ENCODE results near the gene LDLRAD4.

LDLRAD4 gene

DNA sequence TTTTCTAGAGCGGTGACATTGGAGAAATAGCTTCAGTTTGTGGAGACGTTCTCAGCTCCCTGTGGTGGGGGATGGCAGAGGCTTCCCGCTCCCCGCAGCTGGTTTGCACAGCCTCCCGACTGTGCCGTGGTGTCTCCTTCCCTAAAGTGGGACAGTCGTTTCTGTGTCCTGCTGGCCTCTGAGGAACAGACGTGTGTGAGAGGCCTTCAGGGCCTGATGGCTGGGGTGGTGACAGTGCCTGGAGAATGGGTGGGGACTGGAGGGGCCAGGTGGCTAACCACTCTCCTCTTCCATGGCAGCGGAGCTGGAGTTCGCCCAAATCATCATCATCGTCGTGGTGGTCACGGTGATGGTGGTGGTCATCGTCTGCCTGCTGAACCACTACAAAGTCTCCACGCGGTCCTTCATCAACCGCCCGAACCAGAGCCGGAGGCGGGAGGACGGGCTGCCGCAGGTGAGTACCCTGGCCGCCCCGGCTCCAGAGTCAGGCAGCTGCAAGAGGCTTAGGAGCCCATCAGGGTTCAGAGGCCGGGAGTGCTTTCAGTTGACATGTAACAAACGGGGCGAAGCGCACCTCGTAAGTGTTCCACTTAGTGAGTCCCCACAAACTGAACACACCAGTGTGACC is 402.4 kb downstream of the LDLRAD4 start:
- Mint-ChIP-seq H3K27ac (no peak overlapping the region), H3K27me3 (no peaks in the 10 kb centered on the region), H3K9me3 (no peaks in the 10 kb centered on the region), H3K36me3 (ENCODE audit: low read depth) (no peaks in the 10 kb centered on the region), H3K4me1 (ENCODE audit: low read depth) (peaks cover 28% of the 10 kb centered on the region), H3K4me3 (no peak overlapping the region)

GRCh38 chr18:13621446-13621849 is 402.9 kb downstream of the LDLRAD4 start:
- Mint-ChIP-seq H3K9me3 (no peaks in the 10 kb centered on the region), H3K27ac (no peak overlapping the region), H3K27me3 (no peaks in the 10 kb centered on the region), H3K36me3 (ENCODE audit: low read depth) (no peaks in the 10 kb centered on the region), H3K4me1 (ENCODE audit: low read depth) (peaks cover 23% of the 10 kb centered on the region), H3K4me3 (no peak overlapping the region)

DNA sequence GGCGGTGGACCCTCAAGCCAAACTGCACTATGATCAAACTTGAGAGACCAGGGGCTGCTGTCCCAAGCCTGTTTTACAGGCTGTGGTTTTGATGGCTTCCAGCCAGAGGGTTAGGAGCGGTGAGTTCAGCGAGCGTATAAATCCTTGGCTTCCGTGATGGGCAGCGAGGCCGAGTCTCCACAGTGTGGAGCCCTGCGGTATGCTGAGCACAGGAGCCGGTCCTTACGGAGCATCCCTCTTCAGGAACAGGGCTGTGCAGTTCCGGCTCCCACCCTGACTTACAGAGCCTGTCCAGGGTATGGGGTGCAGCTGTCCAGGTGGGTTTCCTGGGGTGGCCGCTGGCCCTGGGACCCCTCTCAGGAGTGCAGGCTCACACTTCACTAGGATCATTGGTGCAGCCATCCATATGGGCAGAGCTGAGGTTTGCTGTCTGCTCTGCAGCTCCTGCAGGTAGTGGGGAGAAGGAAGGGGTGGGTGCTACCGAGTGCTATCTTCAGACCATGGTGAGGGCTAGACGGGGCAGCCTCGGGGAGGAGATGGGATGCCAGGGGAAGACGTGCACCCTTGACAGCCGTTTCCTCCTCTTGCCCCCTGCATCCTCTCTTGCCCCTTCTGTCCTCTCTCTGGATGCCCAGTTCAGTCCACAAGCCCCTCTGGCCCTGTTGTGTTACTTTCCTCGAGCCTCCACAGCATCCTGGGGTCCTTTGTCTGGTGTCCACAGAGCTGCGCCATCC is 403.5 kb downstream of the LDLRAD4 start:
- Mint-ChIP-seq H3K36me3 (ENCODE audit: low read depth) (no peaks in the 10 kb centered on the region), H3K9me3 (no peaks in the 10 kb centered on the region), H3K4me1 (ENCODE audit: low read depth) (peaks cover 16% of the 10 kb centered on the region), H3K27me3 (no peaks in the 10 kb centered on the region), H3K4me3 (no peak overlapping the region), H3K27ac (no peak overlapping the region)

- H3K9me3 Mint-ChIP-seq, result no peaks in the 10 kb centered on the region
- peaks cover 10% of the 10 kb centered on the region for H3K4me1 Mint-ChIP-seq (ENCODE audit: low read depth)
- H3K36me3 Mint-ChIP-seq (ENCODE audit: low read depth), result no peaks in the 10 kb centered on the region
- H3K27me3 Mint-ChIP-seq, result no peaks in the 10 kb centered on the region
- no peak overlapping the region for H3K4me3 Mint-ChIP-seq
- no peak overlapping the region for H3K27ac Mint-ChIP-seq
These were observed 404.2 kb downstream of the LDLRAD4 start for GRCh38 chr18:13622751-13623150.

- H3K27me3 Mint-ChIP-seq, result no peaks in the 10 kb centered on the region
- H3K4me1 Mint-ChIP-seq (ENCODE audit: low read depth), result peaks cover 5% of the 10 kb centered on the region
- H3K4me3 Mint-ChIP-seq, result no peak overlapping the region
- H3K27ac Mint-ChIP-seq, result no peak overlapping the region
- no peaks in the 10 kb centered on the region for H3K9me3 Mint-ChIP-seq
- H3K36me3 Mint-ChIP-seq (ENCODE audit: low read depth), result no peaks in the 10 kb centered on the region
These were observed 404.8 kb downstream of the LDLRAD4 start for GRCh38 chr18:13623348-13623747.

DNA sequence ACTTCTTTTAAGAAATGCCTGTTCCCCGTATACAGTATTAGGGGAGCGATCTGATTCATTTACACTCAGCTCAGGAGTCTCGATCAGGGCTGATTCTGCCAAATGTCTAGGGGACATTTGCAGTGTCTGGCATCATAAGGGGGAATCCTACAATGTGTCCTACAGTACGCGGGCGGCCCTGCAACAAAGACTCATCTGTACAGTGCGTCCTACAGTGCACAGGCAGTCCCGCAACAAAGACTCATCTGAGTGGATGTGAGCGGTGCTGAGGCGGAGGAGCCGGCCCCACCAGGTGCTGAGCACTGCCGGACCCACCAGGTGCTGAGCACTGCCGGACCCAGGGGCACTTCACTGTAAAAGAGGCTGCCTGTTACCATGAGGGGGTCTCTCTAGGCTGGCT is 405.3 kb downstream of the LDLRAD4 start:
- Mint-ChIP-seq H3K27ac (no peak overlapping the region), H3K4me3 (no peak overlapping the region), H3K36me3 (ENCODE audit: low read depth) (no peaks in the 10 kb centered on the region), H3K9me3 (no peaks in the 10 kb centered on the region), H3K4me1 (ENCODE audit: low read depth) (no peaks in the 10 kb centered on the region), H3K27me3 (no peaks in the 10 kb centered on the region)

DNA sequence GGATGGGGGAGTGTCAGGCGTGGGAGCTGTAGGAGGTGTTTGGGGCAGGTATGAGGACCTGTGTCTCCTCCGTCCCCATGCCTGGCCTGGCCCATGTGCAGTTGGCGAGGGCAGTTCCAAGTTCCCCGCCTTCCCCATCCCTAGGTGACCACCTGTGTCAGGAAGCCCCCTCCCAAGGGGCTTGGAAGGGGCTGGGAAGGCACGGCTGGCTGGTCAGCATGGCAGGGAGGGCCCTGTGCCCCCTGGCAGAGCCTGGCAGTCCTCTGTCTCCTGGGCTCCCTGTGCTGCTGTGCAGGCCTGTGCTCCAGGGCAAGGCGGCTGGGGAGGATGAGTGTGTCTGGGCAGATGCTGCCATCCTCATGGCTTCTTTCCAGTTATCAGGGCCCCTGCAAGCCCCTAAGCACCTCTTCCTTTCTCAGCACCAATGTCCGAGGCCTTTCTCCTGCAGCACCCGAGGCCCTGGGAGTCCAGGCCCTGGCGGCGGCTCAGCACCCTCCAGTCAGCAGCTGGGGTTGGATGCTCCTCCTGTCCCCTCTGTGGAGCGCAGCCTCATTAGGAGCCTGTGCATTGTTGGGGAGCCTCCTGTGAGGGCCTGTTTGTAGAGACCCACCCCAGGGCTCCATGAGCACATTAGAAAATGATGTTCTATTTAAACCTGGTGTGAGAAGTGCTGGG is 406.1 kb downstream of the LDLRAD4 start:
- H3K9me3 Mint-ChIP-seq, result no peaks in the 10 kb centered on the region
- no peak overlapping the region for H3K4me3 Mint-ChIP-seq
- H3K36me3 Mint-ChIP-seq (ENCODE audit: low read depth), result no peaks in the 10 kb centered on the region
- no peaks in the 10 kb centered on the region for H3K27me3 Mint-ChIP-seq
- H3K4me1 Mint-ChIP-seq (ENCODE audit: low read depth), result peaks cover 8% of the 10 kb centered on the region
- H3K27ac Mint-ChIP-seq, result no peak overlapping the region

- Mint-ChIP-seq H3K4me3 (no peak overlapping the region), H3K9me3 (no peaks in the 10 kb centered on the region), H3K27ac (no peak overlapping the region), H3K4me1 (ENCODE audit: low read depth) (peaks cover 13% of the 10 kb centered on the region), H3K27me3 (no peaks in the 10 kb centered on the region), H3K36me3 (ENCODE audit: low read depth) (no peaks in the 10 kb centered on the region)
These were observed 406.8 kb downstream of the LDLRAD4 start for GRCh38 chr18:13625355-13625754.

- no peak overlapping the region for H3K27ac Mint-ChIP-seq
- H3K27me3 Mint-ChIP-seq, result no peaks in the 10 kb centered on the region
- no peaks in the 10 kb centered on the region for H3K36me3 Mint-ChIP-seq (ENCODE audit: low read depth)
- H3K9me3 Mint-ChIP-seq, result no peaks in the 10 kb centered on the region
- peaks cover 13% of the 10 kb centered on the region for H3K4me1 Mint-ChIP-seq (ENCODE audit: low read depth)
- H3K4me3 Mint-ChIP-seq, result no peak overlapping the region
These were observed 407.4 kb downstream of the LDLRAD4 start for GRCh38 chr18:13625843-13626543.

DNA sequence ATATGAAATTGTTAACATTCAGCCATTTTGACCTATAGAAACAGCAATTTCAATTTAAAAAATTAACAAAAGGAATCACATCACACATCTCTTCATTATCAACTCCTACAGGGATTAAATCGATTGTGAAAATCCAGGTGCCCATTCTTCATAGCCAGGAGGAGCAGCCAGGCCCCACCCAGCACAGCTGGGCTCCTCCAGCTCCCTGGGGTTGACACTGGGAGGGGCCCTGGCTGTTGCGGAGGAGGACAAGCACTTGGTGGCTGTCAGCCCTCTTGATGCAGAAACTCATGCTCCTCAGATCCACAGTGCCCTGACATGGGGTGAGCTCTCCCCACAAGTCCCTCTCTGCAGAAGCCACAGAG is 408.0 kb downstream of the LDLRAD4 start:
- Mint-ChIP-seq H3K4me1 (ENCODE audit: low read depth) (peaks cover 13% of the 10 kb centered on the region), H3K9me3 (no peaks in the 10 kb centered on the region), H3K27me3 (no peaks in the 10 kb centered on the region), H3K36me3 (ENCODE audit: low read depth) (no peaks in the 10 kb centered on the region), H3K27ac (no peak overlapping the region), H3K4me3 (no peak overlapping the region)

DNA sequence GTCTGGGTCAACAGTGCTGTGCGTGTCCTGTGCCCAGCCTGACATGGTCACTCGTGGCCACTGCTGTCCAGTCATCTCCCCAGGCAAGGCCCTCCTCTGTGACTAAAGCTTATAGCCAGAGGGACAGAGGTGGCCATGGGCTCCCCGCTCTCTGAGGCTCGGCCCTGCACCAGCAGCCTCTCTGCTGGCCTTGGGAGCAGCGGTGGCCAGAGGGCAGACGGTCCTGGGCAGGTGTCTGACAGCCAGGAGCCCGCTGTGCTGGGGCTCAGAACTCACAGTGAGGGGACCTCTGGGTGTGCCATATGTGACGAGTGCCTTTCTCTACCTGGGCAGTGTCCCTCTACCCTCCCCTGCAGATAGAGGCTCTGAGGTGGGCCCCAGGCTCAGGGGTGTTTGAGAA is 409.1 kb downstream of the LDLRAD4 start:
- Mint-ChIP-seq H3K4me1 (ENCODE audit: low read depth) (peaks cover 13% of the 10 kb centered on the region), H3K36me3 (ENCODE audit: low read depth) (no peaks in the 10 kb centered on the region), H3K27me3 (no peaks in the 10 kb centered on the region), H3K27ac (no peak overlapping the region), H3K4me3 (no peak overlapping the region), H3K9me3 (no peaks in the 10 kb centered on the region)

- no peaks in the 10 kb centered on the region for H3K27me3 Mint-ChIP-seq
- H3K36me3 Mint-ChIP-seq (ENCODE audit: low read depth), result no peaks in the 10 kb centered on the region
- H3K4me3 Mint-ChIP-seq, result no peak overlapping the region
- H3K9me3 Mint-ChIP-seq, result no peaks in the 10 kb centered on the region
- peaks cover 13% of the 10 kb centered on the region for H3K4me1 Mint-ChIP-seq (ENCODE audit: low read depth)
- no peak overlapping the region for H3K27ac Mint-ChIP-seq
These were observed 409.7 kb downstream of the LDLRAD4 start for GRCh38 chr18:13628211-13628610.

DNA sequence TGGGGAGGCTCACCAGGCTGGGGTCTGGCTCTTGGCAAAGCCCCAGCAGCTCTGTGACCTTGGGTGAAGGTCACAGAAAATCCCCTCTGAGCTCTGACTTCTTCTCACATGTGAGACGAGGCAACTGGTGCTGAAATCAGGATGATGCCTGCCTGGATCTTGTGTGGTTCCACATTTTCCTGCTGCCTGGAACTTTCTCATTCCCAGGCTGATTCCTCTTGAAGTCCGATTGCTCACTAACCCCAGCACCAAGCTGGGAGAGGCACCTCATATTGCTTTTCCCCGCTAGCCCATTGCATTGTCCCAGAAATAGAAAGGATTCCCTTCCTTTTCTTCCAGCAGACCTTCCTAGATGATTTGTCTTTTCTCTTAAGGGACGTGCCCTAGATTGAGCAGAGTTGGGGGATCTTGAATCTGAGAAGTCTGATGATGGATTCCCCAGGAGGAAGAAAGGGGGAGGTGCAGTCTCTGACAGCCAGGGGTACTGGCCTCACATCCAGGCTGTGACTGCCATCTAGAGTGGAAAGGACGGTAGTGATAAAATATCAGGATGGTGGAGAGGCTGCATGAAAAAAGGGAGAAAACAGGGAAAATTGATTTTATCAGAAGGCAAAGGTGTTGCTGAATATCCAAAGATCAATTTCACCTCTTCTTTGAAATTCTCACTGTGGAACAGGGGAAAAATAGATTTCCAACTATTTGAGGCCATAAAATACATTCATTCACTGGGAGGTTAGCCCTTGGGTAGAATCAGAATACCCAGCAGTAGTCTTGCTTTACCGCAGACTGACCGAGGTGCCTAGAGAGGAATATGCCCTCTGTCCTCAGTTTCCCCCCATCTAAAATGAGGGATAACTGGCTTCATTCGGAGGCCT is 411.5 kb downstream of the LDLRAD4 start:
- no peaks in the 10 kb centered on the region for H3K27me3 Mint-ChIP-seq
- H3K36me3 Mint-ChIP-seq (ENCODE audit: low read depth), result no peaks in the 10 kb centered on the region
- H3K27ac Mint-ChIP-seq, result peak overlapping the region; percentile 65
- peaks cover 13% of the 10 kb centered on the region for H3K4me1 Mint-ChIP-seq (ENCODE audit: low read depth)
- no peak overlapping the region for H3K4me3 Mint-ChIP-seq
- no peaks in the 10 kb centered on the region for H3K9me3 Mint-ChIP-seq

GRCh38 chr18:13630716-13631268 is 412.2 kb downstream of the LDLRAD4 start:
- Mint-ChIP-seq H3K4me3 (no peak overlapping the region), H3K27me3 (no peaks in the 10 kb centered on the region), H3K27ac (no peak overlapping the region)

More at GRCh38 chr18:13630716-13631268, 412.2 kb downstream of the LDLRAD4 start:
- peaks cover 13% of the 10 kb centered on the region for H3K4me1 Mint-ChIP-seq (ENCODE audit: low read depth)
- no peaks in the 10 kb centered on the region for H3K9me3 Mint-ChIP-seq
- no peaks in the 10 kb centered on the region for H3K36me3 Mint-ChIP-seq (ENCODE audit: low read depth)
